NB4 (cell line): ENCODE measurements around the gene RYR2.

Experiments used
- DNase-seq: peaks from one replicate; pipeline ENCODE4 v3.0.0; 2010; ENCODE audit warnings: low read depth
- H3K4me3 ChIP-seq: one replicate; pipeline ENCODE4 v1.5.1; 2011; ENCODE audit warnings: mild to moderate bottlenecking, low read depth, low read length, moderate library complexity
- MYC ChIP-seq: IDR thresholded peaks from 2 replicates; pipeline ENCODE4 v1.6.1; 2011; ENCODE audit warnings: low read depth, low read length
- POLR2A ChIP-seq: IDR thresholded peaks from 2 replicates; pipeline ENCODE4 v1.6.1; 2011; ENCODE audit warnings: mild to moderate bottlenecking; ENCODE audit not compliant: insufficient read length; ENCODE audit errors: extremely low read depth
- TF ChIP-seq, protein P1 (sequence below): IDR thresholded peaks from 2 replicates; pipeline ENCODE4 v1.6.1; 2011; ENCODE audit warnings: low read depth, low read length
- TF ChIP-seq, protein P2 (sequence below): IDR thresholded peaks from one replicate; pipeline ENCODE4 v1.5.1; 2012; ENCODE audit warnings: low read depth, low read length

The RYR2 gene

DNA sequence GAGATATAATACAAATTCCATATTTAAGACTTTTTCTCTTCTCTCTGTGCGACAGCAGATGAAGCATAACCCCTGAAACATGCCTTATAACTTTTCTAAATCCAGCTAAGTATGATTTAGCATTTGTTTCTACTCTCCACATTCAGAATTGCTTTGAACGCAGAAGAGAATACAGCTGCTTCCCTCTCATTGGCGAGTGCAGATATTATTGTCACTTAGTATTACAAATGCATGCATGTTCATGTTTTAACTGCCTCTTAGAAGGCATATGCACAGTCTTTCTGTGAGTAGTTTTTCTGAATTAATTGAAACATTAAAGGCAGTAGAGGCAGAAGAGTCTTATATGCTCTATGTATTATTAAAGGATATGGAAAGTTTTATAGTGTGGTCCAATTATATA is 631.6 kb downstream of the RYR2 start:
- no peak for DNase-seq
- TF ChIP-seq, protein P1, sequence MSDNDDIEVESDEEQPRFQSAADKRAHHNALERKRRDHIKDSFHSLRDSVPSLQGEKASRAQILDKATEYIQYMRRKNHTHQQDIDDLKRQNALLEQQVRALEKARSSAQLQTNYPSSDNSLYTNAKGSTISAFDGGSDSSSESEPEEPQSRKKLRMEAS = no peak
- TF ChIP-seq, protein P2, sequence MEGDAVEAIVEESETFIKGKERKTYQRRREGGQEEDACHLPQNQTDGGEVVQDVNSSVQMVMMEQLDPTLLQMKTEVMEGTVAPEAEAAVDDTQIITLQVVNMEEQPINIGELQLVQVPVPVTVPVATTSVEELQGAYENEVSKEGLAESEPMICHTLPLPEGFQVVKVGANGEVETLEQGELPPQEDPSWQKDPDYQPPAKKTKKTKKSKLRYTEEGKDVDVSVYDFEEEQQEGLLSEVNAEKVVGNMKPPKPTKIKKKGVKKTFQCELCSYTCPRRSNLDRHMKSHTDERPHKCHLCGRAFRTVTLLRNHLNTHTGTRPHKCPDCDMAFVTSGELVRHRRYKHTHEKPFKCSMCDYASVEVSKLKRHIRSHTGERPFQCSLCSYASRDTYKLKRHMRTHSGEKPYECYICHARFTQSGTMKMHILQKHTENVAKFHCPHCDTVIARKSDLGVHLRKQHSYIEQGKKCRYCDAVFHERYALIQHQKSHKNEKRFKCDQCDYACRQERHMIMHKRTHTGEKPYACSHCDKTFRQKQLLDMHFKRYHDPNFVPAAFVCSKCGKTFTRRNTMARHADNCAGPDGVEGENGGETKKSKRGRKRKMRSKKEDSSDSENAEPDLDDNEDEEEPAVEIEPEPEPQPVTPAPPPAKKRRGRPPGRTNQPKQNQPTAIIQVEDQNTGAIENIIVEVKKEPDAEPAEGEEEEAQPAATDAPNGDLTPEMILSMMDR = no peak
- TF ChIP-seq MYC (no peak), POLR2A (no peak)
- H3K4me3 ChIP-seq = no peak overlapping the region

DNA sequence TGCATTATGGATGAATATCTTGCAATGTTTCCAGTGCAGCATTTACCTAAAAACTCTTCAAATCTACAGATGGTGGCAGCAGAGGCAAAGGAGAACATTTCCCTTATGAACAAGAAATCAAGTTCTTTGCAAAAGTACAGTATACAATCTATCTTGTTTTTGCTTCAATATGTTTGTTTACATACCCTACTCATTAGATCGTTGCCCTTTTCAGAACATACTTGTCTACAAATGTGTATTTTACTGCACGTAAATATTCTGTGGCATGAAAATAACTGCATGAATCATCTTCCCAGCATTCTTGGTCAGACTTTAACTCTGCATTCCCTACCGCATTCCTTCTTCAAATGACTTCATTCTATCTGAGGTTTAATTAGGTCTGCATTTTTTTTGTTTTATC is 636.0 kb downstream of the RYR2 start:
- no peak overlapping the region for H3K4me3 ChIP-seq
- TF ChIP-seq, protein P2 = no peak
- no peak for TF ChIP-seq POLR2A
- TF ChIP-seq, protein P1 = no peak
- no peak for TF ChIP-seq MYC
- DNase-seq = peak; percentile 4

DNA sequence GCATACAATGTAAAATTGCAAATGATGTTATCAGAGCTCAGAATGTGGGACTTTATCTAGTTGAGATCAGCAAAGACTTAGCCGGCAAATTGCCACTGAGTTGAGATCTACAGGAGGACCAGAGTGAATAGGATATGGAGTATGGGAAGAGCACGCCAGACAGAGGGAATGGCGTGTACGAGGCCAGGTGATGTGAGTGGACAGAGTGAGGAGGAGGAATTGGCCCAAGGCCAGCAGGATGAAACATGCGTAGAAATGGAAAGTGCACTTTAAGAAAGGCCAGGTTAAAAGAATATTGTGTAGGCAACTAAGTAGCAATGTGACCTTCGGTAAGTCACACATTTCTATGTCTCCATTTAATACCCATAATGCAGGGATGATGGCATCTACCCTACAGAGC is 637.7 kb downstream of the RYR2 start:
- no peak for DNase-seq
- TF ChIP-seq MYC (no peak), POLR2A (no peak)
- TF ChIP-seq, protein P1 = no peak
- TF ChIP-seq, protein P2 = no peak
- H3K4me3 ChIP-seq = no peak overlapping the region

GRCh38 chr1:237681210-237681609 is 639.2 kb downstream of the RYR2 start:
- no peak overlapping the region for H3K4me3 ChIP-seq
- TF ChIP-seq, protein P2 = no peak
- TF ChIP-seq, protein P1 = no peak
- TF ChIP-seq MYC (no peak), POLR2A (no peak)
- DNase-seq = no peak

DNA sequence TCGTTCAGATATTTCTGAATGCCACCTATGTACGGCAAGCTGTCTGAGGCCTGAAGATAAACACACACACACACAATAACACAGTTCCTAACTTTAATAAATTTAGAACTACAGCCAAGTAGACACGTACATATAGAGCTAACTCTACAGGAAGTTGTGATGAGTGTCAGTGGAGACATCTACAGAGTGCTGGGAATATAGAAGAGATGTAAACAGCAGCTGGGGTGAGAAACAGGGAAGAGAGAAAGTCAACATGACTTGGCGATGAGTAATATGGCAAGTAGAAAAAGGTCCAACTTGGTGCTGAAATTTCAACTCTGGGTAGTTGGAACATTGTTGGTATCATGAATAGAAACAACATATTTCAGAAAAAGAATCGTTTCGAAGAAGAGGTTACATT is 642.3 kb downstream of the RYR2 start:
- no peak overlapping the region for H3K4me3 ChIP-seq
- TF ChIP-seq POLR2A (no peak), MYC (no peak)
- TF ChIP-seq, protein P1 = no peak
- TF ChIP-seq, protein P2 = no peak
- DNase-seq = no peak

GRCh38 chr1:237685551-237685950 is 643.6 kb downstream of the RYR2 start:
- H3K4me3 ChIP-seq = no peak overlapping the region
- TF ChIP-seq MYC (no peak), POLR2A (no peak)
- TF ChIP-seq, protein P2 = no peak
- TF ChIP-seq, protein P1 = no peak
- no peak for DNase-seq
